HG02970 (cell line): Measurements from ENCODE around the gene ZFYVE16.
"Not testable (repeated sequence)": the region's sequence is repeated elsewhere in the genome, so short reads cannot be mapped to it uniquely, and the experiment has no call there.

Source experiments
- ATAC-seq: cut with Tn5 transposase; IDR thresholded peaks from one replicate; pipeline ENCODE4 v1.9.1; 2021; ENCODE audit warnings: mild to moderate bottlenecking, moderate library complexity, moderate number of reproducible peaks; ENCODE audit not compliant: unreplicated experiment, low FRiP score

ZFYVE16 gene

GRCh38 chr5:80407735-80408483 is at the start of gene ZFYVE16:
Gene ZFYVE16 (plus strand): TSS chr5:80408064. CDS start chr5:80434148, 26,084 bp downstream.
- peak; percentile 88 for ATAC-seq

DNA sequence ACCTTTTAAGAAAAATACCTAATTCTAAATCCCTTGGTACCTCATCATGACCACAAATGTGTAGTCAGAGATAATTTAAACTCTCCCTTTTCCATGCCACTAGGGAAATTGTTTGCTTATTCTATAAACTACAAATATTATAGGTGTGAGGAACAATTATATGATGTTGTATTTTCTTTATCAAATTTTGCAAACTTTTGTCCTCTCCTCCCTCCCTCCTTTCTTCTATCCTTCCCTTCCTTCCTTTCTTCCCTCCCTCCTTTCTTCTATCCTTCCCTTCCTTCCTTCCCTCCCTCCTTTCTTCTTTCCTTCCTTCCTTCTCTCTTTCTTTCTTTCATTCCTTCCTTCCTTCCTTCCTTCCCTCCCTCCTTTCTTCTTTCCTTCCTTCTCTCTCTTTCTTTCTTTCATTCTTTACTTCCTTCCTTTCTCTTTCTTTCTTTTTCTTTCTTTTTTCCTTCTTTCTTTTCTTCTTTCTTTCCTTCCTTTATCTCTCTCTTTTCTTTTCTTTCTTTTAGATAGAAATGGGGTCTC is 46.9 kb upstream of the ZFYVE16 start:
- ATAC-seq, result no peak

DNA sequence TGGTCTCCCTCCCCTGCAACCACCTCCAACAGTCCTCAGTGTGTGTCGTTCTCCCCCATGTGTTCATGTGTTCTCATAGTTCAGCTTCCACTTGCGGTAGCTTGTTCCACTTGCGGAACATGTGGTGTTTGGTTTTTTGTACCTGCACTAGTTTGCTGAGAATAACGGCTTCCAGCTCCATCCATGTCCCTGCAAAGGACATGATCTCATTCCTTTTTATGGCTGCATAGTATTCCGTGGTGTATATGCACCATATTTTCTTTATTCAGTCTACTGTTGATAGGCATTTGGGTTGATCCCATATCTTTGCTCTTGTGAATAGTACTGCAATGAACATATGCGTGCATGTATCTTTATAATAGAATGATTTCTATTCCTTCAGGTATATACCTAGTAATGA is 43.0 kb upstream of the ZFYVE16 start:
- no peak for ATAC-seq

DNA sequence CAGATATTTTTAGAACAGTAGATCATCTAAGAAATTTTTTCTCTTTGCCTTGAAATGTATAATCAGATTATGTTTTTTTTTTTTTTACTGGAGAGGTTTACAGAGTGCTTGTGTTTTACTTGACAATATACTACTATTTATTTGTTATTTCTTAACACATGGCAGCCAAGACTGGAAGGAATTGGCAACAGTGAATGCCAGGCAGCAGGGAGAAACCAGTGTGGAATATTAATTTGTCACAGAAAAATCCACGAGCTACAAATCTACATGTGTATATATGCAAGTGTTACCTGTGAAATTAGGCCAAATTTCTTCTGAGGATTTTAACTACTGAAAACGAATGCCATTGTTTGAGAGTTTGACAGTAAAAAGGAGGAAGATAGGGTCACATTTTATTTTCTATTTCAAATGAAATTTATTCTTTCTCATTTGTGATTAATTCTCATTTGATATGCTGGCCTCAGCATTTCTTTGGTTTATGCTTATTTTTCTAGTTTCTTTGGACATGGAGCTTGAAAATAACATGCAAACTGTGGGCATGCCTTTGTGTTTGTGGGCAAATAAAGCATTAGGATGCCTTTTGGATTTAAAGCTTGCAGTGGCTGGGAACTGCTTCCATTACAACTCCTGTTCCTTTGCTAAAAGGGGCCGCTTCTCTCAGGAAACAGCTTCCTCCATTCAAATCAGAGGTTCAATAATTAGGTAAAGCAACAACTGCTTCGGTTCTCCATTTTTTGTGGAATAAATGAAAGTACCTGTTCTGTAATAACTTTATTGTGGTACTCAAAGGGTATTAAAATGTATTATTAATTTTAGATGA is 39.0 kb upstream of the ZFYVE16 start:
- no peak for ATAC-seq

- ATAC-seq, result no peak
These were observed 38.3 kb upstream of the ZFYVE16 start for GRCh38 chr5:80369521-80369920.

DNA sequence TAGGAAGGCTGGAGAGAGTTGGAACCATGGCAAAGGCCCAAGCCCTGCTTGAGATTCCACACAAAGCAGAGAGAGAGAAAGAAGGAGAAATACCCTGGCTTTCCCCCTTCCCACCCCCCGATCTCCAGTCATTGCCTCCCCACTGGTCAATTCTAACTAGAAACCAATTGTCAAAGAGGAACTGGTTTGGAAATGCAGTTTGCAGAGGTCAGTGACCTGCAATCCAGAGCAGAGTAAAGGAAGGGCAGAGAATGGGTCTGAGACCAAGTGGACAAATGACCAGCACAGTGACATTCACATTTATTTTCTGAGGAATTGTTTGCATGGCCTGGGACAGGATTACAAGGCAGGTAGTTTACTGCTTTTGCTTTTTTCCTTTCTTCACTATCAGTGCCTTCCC is 37.5 kb upstream of the ZFYVE16 start:
- ATAC-seq, result no peak

- no peak for ATAC-seq
These were observed 35.1 kb upstream of the ZFYVE16 start for GRCh38 chr5:80372780-80373179.

GRCh38 chr5:80374188-80374587 is 33.7 kb upstream of the ZFYVE16 start:
- no peak for ATAC-seq

DNA sequence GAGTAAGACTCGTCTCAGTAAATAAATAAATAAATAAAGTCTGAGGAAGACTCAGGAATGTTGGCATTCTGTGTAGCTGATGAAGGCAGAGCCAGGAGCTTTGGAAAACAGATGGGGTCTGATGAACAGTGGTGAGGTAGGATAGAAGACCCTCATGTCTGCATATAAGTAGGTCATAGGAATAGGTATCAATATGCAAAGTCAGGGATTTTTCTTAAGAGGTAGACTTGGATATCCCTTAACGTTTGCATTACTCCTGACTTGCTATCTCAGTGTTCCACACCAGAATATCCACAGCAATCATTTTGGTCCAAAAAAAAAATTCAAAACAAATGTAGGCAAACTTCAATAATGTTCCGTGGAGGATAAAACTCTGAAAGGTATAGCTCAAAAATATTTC is 31.3 kb upstream of the ZFYVE16 start:
- no peak for ATAC-seq

DNA sequence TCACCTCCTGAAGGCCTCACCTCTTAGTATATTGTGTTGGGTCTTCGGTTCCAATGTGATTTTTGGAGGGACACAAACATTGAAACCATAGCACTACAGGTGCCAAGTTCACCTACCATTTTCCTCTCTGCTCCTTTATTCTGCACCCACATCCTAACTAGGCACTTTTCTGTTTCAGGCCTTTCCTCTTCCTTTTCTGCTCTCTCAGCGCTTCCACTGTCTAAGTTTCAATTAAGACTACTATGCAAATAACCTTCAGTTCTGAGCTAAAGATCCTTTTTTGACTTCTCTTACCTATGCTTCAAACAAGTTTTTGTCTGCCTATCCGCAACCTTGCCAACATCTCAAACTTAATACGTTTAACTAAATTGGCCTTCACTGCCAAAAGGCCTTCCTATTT is 25.4 kb upstream of the ZFYVE16 start:
- no peak for ATAC-seq

- no peak for ATAC-seq
These were observed 20.6 kb upstream of the ZFYVE16 start for GRCh38 chr5:80387063-80387768.

DNA sequence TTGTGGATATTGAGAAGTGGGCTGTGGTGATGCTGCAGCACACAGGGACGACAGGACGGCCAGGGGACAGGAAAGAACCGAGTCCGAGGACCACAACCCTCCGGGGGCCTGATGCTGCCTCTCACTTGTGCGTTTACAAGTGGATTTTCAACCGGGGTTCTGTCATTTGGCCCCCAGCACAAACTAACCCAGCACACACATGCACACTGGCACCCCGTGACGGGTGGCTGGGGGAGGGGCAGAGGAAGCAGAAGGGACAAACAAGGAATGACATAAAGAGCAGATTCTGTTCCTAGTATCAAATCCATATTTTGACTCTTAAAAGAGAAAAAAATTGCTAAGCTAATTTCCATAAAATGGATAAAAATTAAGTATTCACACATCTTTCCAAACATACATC is 18.3 kb upstream of the ZFYVE16 start:
- ATAC-seq, result no peak

GRCh38 chr5:80390413-80390812 is 17.5 kb upstream of the ZFYVE16 start:
- ATAC-seq, result not testable (repeated sequence)

DNA sequence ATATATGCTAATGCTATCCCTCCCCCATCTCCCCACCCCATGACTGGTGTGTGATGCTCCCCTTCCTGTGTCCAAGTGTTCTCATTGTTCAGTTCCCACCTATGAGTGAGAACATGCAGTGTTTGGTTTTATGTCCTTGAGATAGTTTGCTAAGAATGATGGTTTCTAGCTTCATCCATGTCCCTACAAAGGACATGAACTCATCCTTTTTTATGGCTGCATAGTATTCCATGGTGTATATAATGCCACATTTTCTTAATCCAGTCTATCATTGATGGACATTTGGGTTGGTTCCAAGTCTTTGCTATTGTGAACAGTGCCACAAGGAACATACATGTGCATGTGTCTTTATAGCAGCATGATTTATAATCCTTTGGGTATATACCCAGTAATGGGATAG is 16.6 kb upstream of the ZFYVE16 start:
- not testable (repeated sequence) for ATAC-seq

DNA sequence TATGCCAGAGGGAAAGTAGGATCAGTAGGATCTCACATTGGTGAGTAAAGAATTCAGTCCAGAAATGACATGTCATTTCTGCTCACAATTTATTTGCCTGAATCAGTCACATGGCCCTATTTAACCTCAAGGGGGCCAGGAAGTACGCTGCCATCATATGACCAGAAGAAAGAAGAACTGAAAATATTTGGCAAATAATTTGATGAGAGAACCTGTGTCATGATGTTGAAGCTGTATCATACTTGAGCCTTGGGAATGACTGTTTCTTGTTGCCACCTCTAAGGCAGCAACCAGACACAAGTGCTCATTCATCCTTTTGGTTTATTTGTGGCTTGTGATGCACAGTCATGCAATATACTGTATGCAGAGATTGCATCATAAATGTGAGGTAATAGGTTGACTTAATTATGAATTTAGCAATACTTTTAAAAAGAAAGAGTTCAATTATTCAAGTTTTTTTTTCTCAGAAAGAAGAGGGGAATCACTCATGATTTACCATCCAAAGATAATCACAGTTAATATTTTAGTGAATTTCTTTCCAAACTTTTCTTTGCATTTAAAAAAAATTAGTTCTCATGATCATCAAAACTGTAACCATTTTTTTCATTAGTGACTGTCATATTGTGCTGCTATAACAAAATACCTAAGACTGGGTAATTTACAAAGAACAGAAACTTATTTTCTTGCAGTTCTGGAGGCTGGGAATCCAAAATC is 8.2 kb upstream of the ZFYVE16 start:
- peak; percentile 76 for ATAC-seq

DNA sequence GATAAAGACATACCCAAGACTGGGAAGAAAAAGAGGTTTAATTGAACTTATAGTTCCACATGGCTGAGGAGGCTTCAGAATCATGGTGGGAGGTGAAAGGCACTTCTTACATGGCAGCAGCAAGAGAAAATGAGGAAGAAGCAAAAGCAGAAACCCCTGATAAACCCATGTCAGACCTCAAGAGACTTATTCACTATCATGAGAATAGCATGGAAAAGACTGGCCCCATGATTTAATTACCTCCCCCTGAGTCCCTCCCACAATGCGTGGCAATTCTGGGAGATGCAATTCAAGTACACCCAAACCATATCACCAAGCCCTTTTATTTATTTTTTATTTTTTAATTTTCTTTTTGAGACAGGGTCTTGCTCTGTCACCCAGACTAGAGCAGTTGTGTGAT is 7.5 kb upstream of the ZFYVE16 start:
- not testable (repeated sequence) for ATAC-seq

- no peak for ATAC-seq
These were observed 4.1 kb upstream of the ZFYVE16 start for GRCh38 chr5:80403782-80404181.

- ATAC-seq, result peak; percentile 31
These were observed 707 bp upstream of the ZFYVE16 start for GRCh38 chr5:80406980-80407734.

GRCh38 chr5:80408484-80409366 is 861 bp downstream of the ZFYVE16 start:
- ATAC-seq, result no peak
